Stimulated activated naive CD8-positive, alpha-beta T cell treated with anti-CD3 and anti-CD28 coated beads, Interleukin-15, Interleukin-2, amounts not matched to agents 100 U/mL and 50 U/mL, for 24 hours (primary cell): ENCODE data around the gene FBXO31.

Source experiments
- ATAC-seq: fragments of 150-1000 bp; cut with Tn5 transposase; one replicate; pipeline ENCODE4 v1.10.0; 2021
- DNase-seq: peaks from one replicate; pipeline ENCODE4 v3.0.0; 2021

Gene FBXO31

GRCh38 chr16:87327798-87328495 lies 55.6 kb downstream of the FBXO31 start:
- DNase-seq (no peak), ATAC-seq (no peak)

GRCh38 chr16:87326151-87326571 lies 57.4 kb downstream of the FBXO31 start:
- DNase-seq (no peak), ATAC-seq (no peak)

GRCh38 chr16:87325423-87325858 lies 58.1 kb downstream of the FBXO31 start:
- DNase-seq (no peak), ATAC-seq (no peak)

- ATAC-seq: peak; percentile 61
- peak; percentile 47 for DNase-seq
Measured at GRCh38 chr16:87324411-87325275, 58.9 kb downstream of the FBXO31 start.

- ATAC-seq: no peak
- DNase-seq: no peak
Measured at GRCh38 chr16:87323727-87324410, 59.7 kb downstream of the FBXO31 start.

- DNase-seq: no peak
- no peak for ATAC-seq
Measured at GRCh38 chr16:87322833-87323726, 60.5 kb downstream of the FBXO31 start.

- no peak for ATAC-seq
- no peak for DNase-seq
Measured at GRCh38 chr16:87322360-87322759, 61.2 kb downstream of the FBXO31 start.

GRCh38 chr16:87321336-87322107 lies 62.1 kb downstream of the FBXO31 start:
- ATAC-seq (no peak), DNase-seq (no peak)

- no peak for DNase-seq
- no peak for ATAC-seq
Measured at GRCh38 chr16:87320510-87321227, 62.9 kb downstream of the FBXO31 start.

GRCh38 chr16:87319997-87320491 lies 63.5 kb downstream of the FBXO31 start:
- ATAC-seq (no peak), DNase-seq (no peak)

- DNase-seq (no peak), ATAC-seq (no peak)
Measured at GRCh38 chr16:87319011-87319410, 64.6 kb downstream of the FBXO31 start.

- DNase-seq (peak; percentile 59), ATAC-seq (peak; percentile 32)
Measured at GRCh38 chr16:87317750-87318644, 65.6 kb downstream of the FBXO31 start.

- ATAC-seq (peak; percentile 96), DNase-seq (peak; percentile 96)
Measured at GRCh38 chr16:87316923-87317749, 66.4 kb downstream of the FBXO31 start, which contains the start of gene C16orf95. TSS of gene C16orf95 (minus strand) at chr16:87317392. CDS start at chr16:87317242, 150 bp downstream.

GRCh38 chr16:87316450-87316922 lies 67.1 kb downstream of the FBXO31 start:
- ATAC-seq: no peak

GRCh38 chr16:87314990-87315420 lies 68.6 kb downstream of the FBXO31 start:
- DNase-seq: no peak
- no peak for ATAC-seq

More at GRCh38 chr16:87316450-87316922, 67.1 kb downstream of the FBXO31 start:
- DNase-seq: no peak

GRCh38 chr16:87312008-87312407 lies 71.6 kb downstream of the FBXO31 start:
- ATAC-seq (no peak), DNase-seq (no peak)

- DNase-seq (no peak), ATAC-seq (no peak)
Measured at GRCh38 chr16:87311387-87311786, 72.2 kb downstream of the FBXO31 start.

GRCh38 chr16:87310610-87311009 lies 73.0 kb downstream of the FBXO31 start:
- ATAC-seq (no peak), DNase-seq (no peak)
